HCT116 (cell line): ENCODE data around the gene MTHFR. TPM values are rescaled to one million over a fixed set of nuclear protein-coding genes. Genes with fewer than 3 reads are reported as not detected.

Experiments
- ATAC-seq: fragments of 200-7000 bp; cut with Tn5 transposase; 2 replicates; pipeline ENCODE4 v1.9.1; 2020; ENCODE audit warnings: mild to moderate bottlenecking, moderate library complexity
- BruUV-seq: library from RNA; stranded (reverse); fragments of 400-500 nt; replicated peaks from 2 replicates; lab custom pipeline; 2021; lab: Mats Ljungman, UMichigan
- CTCF ChIA-PET: fragments of 300-600 bp; sonication (Branson Sonifier 250); formaldehyde crosslinking; loops from one replicate; lab custom pipeline; 2021; ENCODE audit warnings: antibody characterized with exemption; lab: Charles Lee
- POLR2A ChIA-PET: fragments of 300-600, 350-600 bp; sonication (Branson Sonifier 250); formaldehyde crosslinking; loops from one replicate; lab custom pipeline; 2021; ENCODE audit warnings: antibody characterized with exemption; lab: Charles Lee
- RAD21 ChIA-PET, 2 experiments: fragments of 300-600 bp; sonication (Branson Sonifier 250); formaldehyde crosslinking; loops; one replicate each; lab custom pipeline; 2023; ENCODE audit warnings: low total read pairs in 2 of 2; ENCODE audit not compliant: uncharacterized antibody in 2 of 2, unreplicated experiment in 2 of 2, low non-redundant PET in 1 of 2; lab: Charles Lee
- DNase-seq: peaks from one replicate; pipeline ENCODE4 v3.0.0-alpha.2; 2010; ENCODE audit warnings: low read depth, low spot score
- H2AFZ ChIP-seq: fragments of 200-600 bp; shearing (Covaris generic), sonication (generic); 2 replicates; pipeline ENCODE4 v1.6.1; 2017; ENCODE audit warnings: low read depth, mixed run types, mixed read lengths, antibody characterized with exemption, low read length; ENCODE audit not compliant: poor library complexity, severe bottlenecking
- H3K27ac ChIP-seq: 2 replicates; pipeline ENCODE4 v1.5.1; 2012; ENCODE audit warnings: low read depth, low read length
- H3K27me3 ChIP-seq: fragments of 200-600 bp; sonication (generic); 2 replicates; pipeline ENCODE4 v1.6.1; 2016; ENCODE audit warnings: mixed run types, low read length, mixed read lengths; ENCODE audit not compliant: insufficient read depth
- H3K36me3 ChIP-seq, 2 experiments: fragments of 200-500 bp in 1 of 2; fragments of 200-600 bp in 1 of 2; sonication (Bioruptor generic) in 1 of 2; sonication (generic) in 1 of 2; 2 replicates each; pipeline versions ENCODE4 v1.5.1 to v1.6.1; 2014 to 2016; ENCODE audit warnings: low read length in 2 of 2, inconsistent platforms in 1 of 2, mixed read lengths in 1 of 2, mixed run types in 1 of 2; ENCODE audit not compliant: insufficient read depth in 2 of 2, control insufficient read depth in 1 of 2
- H3K4me1 ChIP-seq, 2 experiments: fragments of 200-600 bp in 1 of 2; sonication (generic) in 1 of 2; 2 replicates each; pipeline versions ENCODE4 v1.5.1 to v1.6.1; 2012 to 2017; ENCODE audit warnings: low read length in 2 of 2, inconsistent platforms in 1 of 2, mild to moderate bottlenecking in 1 of 2, mixed read lengths in 1 of 2, mixed run types in 1 of 2, moderate library complexity in 1 of 2; ENCODE audit not compliant: insufficient read depth in 2 of 2, control insufficient read depth in 1 of 2
- H3K4me2 ChIP-seq: fragments of 200-600 bp; sonication (generic); 2 replicates; pipeline ENCODE4 v1.6.1; 2017; ENCODE audit warnings: mixed run types, low read length, mixed read lengths
- H3K4me3 ChIP-seq, 2 experiments: fragments of 200-600 bp in 1 of 2; sonication (generic) in 1 of 2; replicated peaks in 1 of 2; 2 replicates each; pipeline ENCODE4 v1.5.1; 2011 to 2016; ENCODE audit warnings: low read length in 2 of 2, control low read depth in 1 of 2, low read depth in 1 of 2, mild to moderate bottlenecking in 1 of 2, mixed read lengths in 1 of 2, mixed run types in 1 of 2
- H3K79me2 ChIP-seq: fragments of 200-600 bp; sonication (generic); 2 replicates; pipeline ENCODE4 v1.6.1; 2017; ENCODE audit warnings: mild to moderate bottlenecking, mixed run types, low read length, moderate library complexity, mixed read lengths; ENCODE audit not compliant: insufficient read depth
- H3K9ac ChIP-seq: fragments of 200-600 bp; sonication (generic); 2 replicates; pipeline ENCODE4 v1.6.1; 2016; ENCODE audit warnings: low read length, mixed read lengths
- H3K9me2 ChIP-seq: fragments of 200-600 bp; sonication (generic), shearing (Covaris generic); 2 replicates; pipeline ENCODE4 v1.6.1; 2017; ENCODE audit warnings: mixed run types, mild to moderate bottlenecking, moderate library complexity; ENCODE audit not compliant: insufficient read depth
- H3K9me3 ChIP-seq, 2 experiments: fragments of 200-500 bp in 1 of 2; fragments of 200-600 bp in 1 of 2; sonication (Bioruptor generic) in 1 of 2; sonication (generic) in 1 of 2; 2 replicates each; pipeline ENCODE4 v1.6.1; 2014 to 2017; ENCODE audit warnings: low read length in 2 of 2, mixed read lengths in 2 of 2, inconsistent platforms in 1 of 2, low read depth in 1 of 2, mild to moderate bottlenecking in 1 of 2, mixed run types in 1 of 2, moderate library complexity in 1 of 2; ENCODE audit not compliant: control insufficient read depth in 1 of 2, insufficient read depth in 1 of 2
- H4K20me1 ChIP-seq: fragments of 200-600 bp; sonication (generic), shearing (Covaris generic); 2 replicates; pipeline ENCODE4 v1.6.1; 2017; ENCODE audit warnings: mixed run types, mild to moderate bottlenecking, moderate library complexity; ENCODE audit not compliant: insufficient read depth
- FOSL1 ChIP-seq: IDR thresholded peaks from 2 replicates; pipeline ENCODE4 v1.6.1; 2012; ENCODE audit warnings: low read depth
- REST ChIP-seq: IDR thresholded peaks from 2 replicates; pipeline ENCODE4 v1.6.1; 2012; ENCODE audit warnings: low read depth
- SRF ChIP-seq: IDR thresholded peaks from 2 replicates; pipeline ENCODE4 v1.6.1; 2012; ENCODE audit warnings: low read depth
- YY1 ChIP-seq: IDR thresholded peaks from 2 replicates; pipeline ENCODE4 v1.6.1; 2011; ENCODE audit warnings: low read length, low read depth, moderate library complexity, mild to moderate bottlenecking; ENCODE audit not compliant: insufficient replicate concordance; ENCODE audit errors: extremely low read depth
- ZNF274 ChIP-seq: fragments of 200-500 bp; sonication (Bioruptor generic); IDR thresholded peaks from 2 replicates; pipeline ENCODE4 v1.6.1; 2014; ENCODE audit warnings: mild to moderate bottlenecking, low read depth, low read length, inconsistent platforms
- intact Hi-C: fragments of 100-400 bp; cut with micrococcal nuclease; formaldehyde crosslinking; loops from 2 replicates; pipeline ENCODE4 v1.10.0; 2022
- total RNA-seq: library from RNA; stranded (reverse); gene quantifications from one replicate; pipeline ENCODE4 v1.2.1, GENCODE V29; 2021; ENCODE audit not compliant: unreplicated experiment
- TF ChIP-seq, protein P1 (sequence below): IDR thresholded peaks from 2 replicates; pipeline ENCODE4 v1.6.1; 2011; ENCODE audit warnings: mild to moderate bottlenecking, low read length, moderate library complexity; ENCODE audit not compliant: insufficient replicate concordance; ENCODE audit errors: extremely low read depth
- TF ChIP-seq, protein P2 (sequence below), 3 experiments: fragments of 200-600 bp in 1 of 3; sonication (generic) in 1 of 3; IDR thresholded peaks in 2 of 3; conservative IDR thresholded peaks in 1 of 3; 2 replicates each; pipeline ENCODE4 v1.5.1; 2012 to 2017; ENCODE audit warnings: low read depth in 2 of 3, low read length in 2 of 3, antibody characterized with exemption in 1 of 3, borderline replicate concordance in 1 of 3, control low read depth in 1 of 3, mild to moderate bottlenecking in 1 of 3, mixed read lengths in 1 of 3, mixed run types in 1 of 3, moderate library complexity in 1 of 3; ENCODE audit not compliant: insufficient read depth in 1 of 3

The MTHFR gene
- total RNA-seq, 1 experiment from 2014 or later, result 20.9 TPM

- Histone ChIP-seq H3K36me3 (no peaks in the 10 kb centered on the region), H2AFZ (no peak overlapping the region), H3K4me1 (no peaks in the 10 kb centered on the region), H3K4me2 (no peak overlapping the region), H3K79me2 (no peaks in the 10 kb centered on the region), H3K9me2 (no peaks in the 10 kb centered on the region), H4K20me1 (no peaks in the 10 kb centered on the region), H3K4me3 (no peak overlapping the region), H3K27ac (no peak overlapping the region), H3K9ac (no peak overlapping the region), H3K9me3 (no peaks in the 10 kb centered on the region), H3K27me3 (no peaks in the 10 kb centered on the region)
- ATAC-seq (no peak), DNase-seq (no peak)
- ChIA-PET RAD21 (no interaction called here), CTCF (no interaction called here), POLR2A (no interaction called here)
- intact Hi-C loops, result no loop called here
- TF ChIP-seq, protein P1, sequence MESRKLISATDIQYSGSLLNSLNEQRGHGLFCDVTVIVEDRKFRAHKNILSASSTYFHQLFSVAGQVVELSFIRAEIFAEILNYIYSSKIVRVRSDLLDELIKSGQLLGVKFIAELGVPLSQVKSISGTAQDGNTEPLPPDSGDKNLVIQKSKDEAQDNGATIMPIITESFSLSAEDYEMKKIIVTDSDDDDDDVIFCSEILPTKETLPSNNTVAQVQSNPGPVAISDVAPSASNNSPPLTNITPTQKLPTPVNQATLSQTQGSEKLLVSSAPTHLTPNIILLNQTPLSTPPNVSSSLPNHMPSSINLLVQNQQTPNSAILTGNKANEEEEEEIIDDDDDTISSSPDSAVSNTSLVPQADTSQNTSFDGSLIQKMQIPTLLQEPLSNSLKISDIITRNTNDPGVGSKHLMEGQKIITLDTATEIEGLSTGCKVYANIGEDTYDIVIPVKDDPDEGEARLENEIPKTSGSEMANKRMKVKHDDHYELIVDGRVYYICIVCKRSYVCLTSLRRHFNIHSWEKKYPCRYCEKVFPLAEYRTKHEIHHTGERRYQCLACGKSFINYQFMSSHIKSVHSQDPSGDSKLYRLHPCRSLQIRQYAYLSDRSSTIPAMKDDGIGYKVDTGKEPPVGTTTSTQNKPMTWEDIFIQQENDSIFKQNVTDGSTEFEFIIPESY, result no peak
- TF ChIP-seq FOSL1 (no peak), REST (no peak), YY1 (no peak), SRF (no peak), ZNF274 (no peak)
- TF ChIP-seq, protein P2, sequence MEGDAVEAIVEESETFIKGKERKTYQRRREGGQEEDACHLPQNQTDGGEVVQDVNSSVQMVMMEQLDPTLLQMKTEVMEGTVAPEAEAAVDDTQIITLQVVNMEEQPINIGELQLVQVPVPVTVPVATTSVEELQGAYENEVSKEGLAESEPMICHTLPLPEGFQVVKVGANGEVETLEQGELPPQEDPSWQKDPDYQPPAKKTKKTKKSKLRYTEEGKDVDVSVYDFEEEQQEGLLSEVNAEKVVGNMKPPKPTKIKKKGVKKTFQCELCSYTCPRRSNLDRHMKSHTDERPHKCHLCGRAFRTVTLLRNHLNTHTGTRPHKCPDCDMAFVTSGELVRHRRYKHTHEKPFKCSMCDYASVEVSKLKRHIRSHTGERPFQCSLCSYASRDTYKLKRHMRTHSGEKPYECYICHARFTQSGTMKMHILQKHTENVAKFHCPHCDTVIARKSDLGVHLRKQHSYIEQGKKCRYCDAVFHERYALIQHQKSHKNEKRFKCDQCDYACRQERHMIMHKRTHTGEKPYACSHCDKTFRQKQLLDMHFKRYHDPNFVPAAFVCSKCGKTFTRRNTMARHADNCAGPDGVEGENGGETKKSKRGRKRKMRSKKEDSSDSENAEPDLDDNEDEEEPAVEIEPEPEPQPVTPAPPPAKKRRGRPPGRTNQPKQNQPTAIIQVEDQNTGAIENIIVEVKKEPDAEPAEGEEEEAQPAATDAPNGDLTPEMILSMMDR (IDR thresholded peaks at IDR 0.05 in 2 of 3, conservative IDR thresholded peaks at IDR 0.05 in 1 of 3; ENCODE audit: borderline replicate concordance in 1 of 3, insufficient read depth in 1 of 3, low read depth in 2 of 3, low read length in 2 of 3), result no peak
- no TSS peak for BruUV-seq
These were observed 28.0 kb downstream of the MTHFR start for GRCh38 chr1:11777658-11778322.
